SK-N-SH (cell line): Measurements from ENCODE around the gene TPPP. TPM values are rescaled to one million over a fixed set of nuclear protein-coding genes. Genes with fewer than 3 reads are reported as not detected.

Experiments
- CTCF ChIA-PET: fragments of 300-600, 350-600 bp; formaldehyde crosslinking; extraction: SDS; loops from one replicate; lab custom pipeline; 2021; lab: Yijun Ruan, JAX
- POLR2A ChIA-PET: fragments of 350-600 bp; sonication (Branson Sonifier 250); formaldehyde crosslinking; extraction: SDS; loops from one replicate; lab custom pipeline; 2020; ENCODE audit warnings: antibody characterized with exemption, inconsistent platforms; lab: Yijun Ruan, JAX
- DNase-seq: peaks from one replicate; pipeline ENCODE4 v3.0.0; 2012
- H2AFZ ChIP-seq: fragments of 200-600 bp; sonication (generic); 2 replicates; pipeline ENCODE4 v1.8.1; 2016; ENCODE audit warnings: antibody characterized with exemption, mild to moderate bottlenecking, low read depth
- H3F3A ChIP-seq: fragments of 200-600 bp; sonication (generic); replicated peaks from 2 replicates; pipeline ENCODE3; 2016; ENCODE audit warnings: antibody characterized with exemption, mild to moderate bottlenecking; ENCODE audit not compliant: insufficient read depth
- H3K27ac ChIP-seq, 2 experiments: fragments of 200-500 bp in 1 of 2; fragments of 200-600 bp in 1 of 2; sonication (Bioruptor generic) in 1 of 2; sonication (generic), shearing (Covaris generic) in 1 of 2; 2 replicates each; pipeline versions ENCODE4 v1.5.1 to v1.6.1; 2014 to 2016; ENCODE audit warnings: low read depth in 2 of 2, inconsistent platforms in 1 of 2, low read length in 1 of 2, mild to moderate bottlenecking in 1 of 2, mixed read lengths in 1 of 2
- H3K27me3 ChIP-seq: fragments of 200-600 bp; sonication (generic), shearing (Covaris generic); 2 replicates; pipeline ENCODE4 v1.6.1; 2016; ENCODE audit warnings: mixed run types; ENCODE audit not compliant: insufficient read depth
- H3K36me3 ChIP-seq, 2 experiments: fragments of 200-500 bp in 1 of 2; fragments of 200-600 bp in 1 of 2; sonication (Bioruptor generic) in 1 of 2; sonication (generic) in 1 of 2; replicated peaks in 1 of 2; 2 replicates each; pipeline versions ENCODE3 to v1.5.1; 2014 to 2016; ENCODE audit warnings: low read length in 1 of 2, mild to moderate bottlenecking in 1 of 2; ENCODE audit not compliant: insufficient read depth in 2 of 2, control insufficient read depth in 1 of 2
- H3K4me1 ChIP-seq, 2 experiments: fragments of 200-500 bp in 1 of 2; fragments of 200-600 bp in 1 of 2; sonication (Bioruptor generic) in 1 of 2; sonication (generic), shearing (Covaris generic) in 1 of 2; 2 replicates each; pipeline versions ENCODE4 v1.5.1 to v1.6.1; 2014 to 2016; ENCODE audit warnings: low read depth in 1 of 2, low read length in 1 of 2, mixed run types in 1 of 2; ENCODE audit not compliant: insufficient read depth in 2 of 2, control insufficient read depth in 1 of 2
- H3K4me2 ChIP-seq: fragments of 200-600 bp; sonication (generic), shearing (Covaris generic); 2 replicates; pipeline ENCODE4 v1.6.1; 2017; ENCODE audit warnings: mixed run types
- H3K4me3 ChIP-seq, 2 experiments: fragments of 200-500 bp in 1 of 2; fragments of 200-600 bp in 1 of 2; sonication (Bioruptor generic) in 1 of 2; sonication (generic), shearing (Covaris generic) in 1 of 2; 2 replicates each; pipeline versions ENCODE4 v1.5.1 to v1.8.1; 2014 to 2016; ENCODE audit warnings: low read depth in 2 of 2, inconsistent platforms in 1 of 2, low read length in 1 of 2, mild to moderate bottlenecking in 1 of 2, mixed read lengths in 1 of 2, moderate library complexity in 1 of 2
- H3K79me2 ChIP-seq: fragments of 200-600 bp; sonication (generic); 2 replicates; pipeline ENCODE4 v1.8.1; 2017; ENCODE audit warnings: mild to moderate bottlenecking; ENCODE audit not compliant: insufficient read depth
- H3K9ac ChIP-seq: fragments of 200-600 bp; sonication (generic); 2 replicates; pipeline ENCODE4 v1.6.1; 2017; ENCODE audit warnings: mixed run types
- H3K9me2 ChIP-seq: fragments of 200-600 bp; sonication (generic); 2 replicates; pipeline ENCODE4 v1.6.1; 2017; ENCODE audit warnings: mixed run types
- H3K9me3 ChIP-seq: fragments of 200-600 bp; sonication (generic); 2 replicates; pipeline ENCODE4 v1.6.1; 2017; ENCODE audit warnings: mixed run types, mild to moderate bottlenecking, moderate library complexity
- H4K20me1 ChIP-seq: fragments of 200-600 bp; sonication (generic); 2 replicates; pipeline ENCODE4 v1.6.1; 2017; ENCODE audit warnings: mild to moderate bottlenecking, mixed run types; ENCODE audit not compliant: insufficient read depth
- CHD2 ChIP-seq: fragments of 150-350 bp; IDR thresholded peaks from 2 replicates; pipeline ENCODE4 v1.6.1; 2018; ENCODE audit warnings: low read length; ENCODE audit not compliant: partially characterized antibody
- CTCF ChIP-seq: fragments of 200-600 bp; sonication (generic); IDR thresholded peaks from 2 replicates; pipeline ENCODE4 v1.6.1; 2017; ENCODE audit warnings: antibody characterized with exemption, mild to moderate bottlenecking, moderate library complexity
- ELF1 ChIP-seq: IDR thresholded peaks from 2 replicates; pipeline ENCODE4 v1.4.0; 2012
- EZH2phosphoT487 ChIP-seq: fragments of 200-600 bp; sonication (generic); IDR thresholded peaks from 2 replicates; pipeline ENCODE4 v1.6.1; 2017; ENCODE audit warnings: low read depth, mixed run types, mild to moderate bottlenecking, antibody characterized with exemption, moderate library complexity, borderline replicate concordance
- FOSL2 ChIP-seq: IDR thresholded peaks from 2 replicates; pipeline ENCODE4 v1.4.0; 2012; ENCODE audit warnings: low read depth, mild to moderate bottlenecking, moderate library complexity, borderline replicate concordance
- FOXJ3 ChIP-seq: sonication (generic); formaldehyde crosslinking; IDR thresholded peaks from 2 replicates; pipeline ENCODE4 v1.5.1; 2020; ENCODE audit warnings: mild to moderate bottlenecking, missing genetic modification reagents
- GABPA ChIP-seq: IDR thresholded peaks from 2 replicates; pipeline ENCODE4 v1.4.0; 2012; ENCODE audit warnings: low read depth, mild to moderate bottlenecking
- JUND ChIP-seq: IDR thresholded peaks from 2 replicates; pipeline ENCODE4 v1.4.0; 2012
- MEF2A ChIP-seq: IDR thresholded peaks from 2 replicates; pipeline ENCODE4 v1.4.0; 2012; ENCODE audit warnings: low read depth, borderline replicate concordance
- NFIC ChIP-seq: IDR thresholded peaks from 2 replicates; pipeline ENCODE4 v1.4.0; 2012; ENCODE audit warnings: borderline replicate concordance
- NRF1 ChIP-seq: IDR thresholded peaks from 2 replicates; pipeline ENCODE4 v1.6.1; 2012; ENCODE audit warnings: low read depth, mild to moderate bottlenecking, low read length
- PBX3 ChIP-seq: IDR thresholded peaks from 2 replicates; pipeline ENCODE4; 2012
- RCOR1 ChIP-seq: fragments of 150-350 bp; IDR thresholded peaks from 2 replicates; pipeline ENCODE4 v1.6.1; 2017; ENCODE audit warnings: antibody characterized with exemption, low read length
- REST ChIP-seq: IDR thresholded peaks from 2 replicates; pipeline ENCODE4 v1.6.1; 2012; ENCODE audit warnings: mild to moderate bottlenecking, low read depth, low read length, moderate library complexity
- SMC3 ChIP-seq: IDR thresholded peaks from 2 replicates; pipeline ENCODE4 v1.6.1; 2012; ENCODE audit warnings: low read depth, low read length, improper control_type of control experiment
- TAF1 ChIP-seq: IDR thresholded peaks from 2 replicates; pipeline ENCODE4 v1.6.1; 2012; ENCODE audit warnings: low read depth, mild to moderate bottlenecking, low read length, moderate library complexity, borderline replicate concordance
- TEAD4 ChIP-seq: IDR thresholded peaks from 2 replicates; pipeline ENCODE4 v1.4.0; 2012; ENCODE audit warnings: mild to moderate bottlenecking, borderline replicate concordance; ENCODE audit not compliant: insufficient read depth
- WGBS: methylation state at CpG from one replicate; pipeline ENCODE4 v1.1.6; 2017; ENCODE audit warnings: low lambda C conversion rate; 5-methylcytosine and 5-hydroxymethylcytosine counted together
- polyA plus RNA-seq, 3 experiments: library from polyadenylated mRNA; depleted of rRNA; stranded (reverse); fragments of >200 nt; gene quantifications; 2 replicates each; pipeline ENCODE4 v1.2.3, GENCODE V29; 2012
- TF ChIP-seq, protein P1 (sequence below): IDR thresholded peaks from 2 replicates; pipeline ENCODE4 v1.4.0; 2012; ENCODE audit warnings: low read depth

The TPPP gene
- polyA plus RNA-seq, 1 of the 3 experiments (the other 2 are of a cell fraction), result 0.05 TPM

GRCh38 chr5:620586-621180 lies 72.5 kb downstream of the TPPP start:
- POLR2A ChIA-PET, result no interaction called here
- H3K4me2 ChIP-seq, result no peak overlapping the region
- H3K9ac ChIP-seq, result no peak overlapping the region
- no peaks in the 10 kb centered on the region for H3F3A ChIP-seq
- H3K4me3 ChIP-seq, result no peak overlapping the region
- no peak overlapping the region for H3K27ac ChIP-seq
- WGBS, result 100% methylated on average over 5 of the region's 8 CpGs
- no peaks in the 10 kb centered on the region for H3K27me3 ChIP-seq
- no peaks in the 10 kb centered on the region for H3K4me1 ChIP-seq
- H3K9me3 ChIP-seq, result no peaks in the 10 kb centered on the region
- CTCF ChIA-PET, result interaction anchor here (1.3 kb wide), 1 partner anchor 174 kb away, joined by 4 read pairs; no protein-coding TSS in a partner anchor
- H3K36me3 ChIP-seq, result peaks cover 0 to 15% of the 10 kb centered on the region in 2 experiments
- H4K20me1 ChIP-seq, result no peaks in the 10 kb centered on the region
- H2AFZ ChIP-seq, result no peak overlapping the region
- no peaks in the 10 kb centered on the region for H3K9me2 ChIP-seq
- no peak for DNase-seq
- TF ChIP-seq GABPA (no peak), JUND (no peak), TAF1 (no peak), NRF1 (no peak), CHD2 (no peak), EZH2phosphoT487 (no peak), NFIC (no peak), RCOR1 (no peak), REST (no peak), SMC3 (no peak), FOSL2 (no peak), FOXJ3 (no peak), MEF2A (no peak), CTCF (no peak), PBX3 (no peak), TEAD4 (no peak), ELF1 (no peak)
- TF ChIP-seq, protein P1, sequence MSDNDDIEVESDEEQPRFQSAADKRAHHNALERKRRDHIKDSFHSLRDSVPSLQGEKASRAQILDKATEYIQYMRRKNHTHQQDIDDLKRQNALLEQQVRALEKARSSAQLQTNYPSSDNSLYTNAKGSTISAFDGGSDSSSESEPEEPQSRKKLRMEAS, result no peak
- peaks cover 18% of the 10 kb centered on the region for H3K79me2 ChIP-seq
